ENCODE results near the gene AADAC.
"Not testable (repeated sequence)": the region's sequence is repeated elsewhere in the genome, so short reads cannot be mapped to it uniquely, and the experiment has no call there.

The AADAC gene, protein sequence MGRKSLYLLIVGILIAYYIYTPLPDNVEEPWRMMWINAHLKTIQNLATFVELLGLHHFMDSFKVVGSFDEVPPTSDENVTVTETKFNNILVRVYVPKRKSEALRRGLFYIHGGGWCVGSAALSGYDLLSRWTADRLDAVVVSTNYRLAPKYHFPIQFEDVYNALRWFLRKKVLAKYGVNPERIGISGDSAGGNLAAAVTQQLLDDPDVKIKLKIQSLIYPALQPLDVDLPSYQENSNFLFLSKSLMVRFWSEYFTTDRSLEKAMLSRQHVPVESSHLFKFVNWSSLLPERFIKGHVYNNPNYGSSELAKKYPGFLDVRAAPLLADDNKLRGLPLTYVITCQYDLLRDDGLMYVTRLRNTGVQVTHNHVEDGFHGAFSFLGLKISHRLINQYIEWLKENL

DNA sequence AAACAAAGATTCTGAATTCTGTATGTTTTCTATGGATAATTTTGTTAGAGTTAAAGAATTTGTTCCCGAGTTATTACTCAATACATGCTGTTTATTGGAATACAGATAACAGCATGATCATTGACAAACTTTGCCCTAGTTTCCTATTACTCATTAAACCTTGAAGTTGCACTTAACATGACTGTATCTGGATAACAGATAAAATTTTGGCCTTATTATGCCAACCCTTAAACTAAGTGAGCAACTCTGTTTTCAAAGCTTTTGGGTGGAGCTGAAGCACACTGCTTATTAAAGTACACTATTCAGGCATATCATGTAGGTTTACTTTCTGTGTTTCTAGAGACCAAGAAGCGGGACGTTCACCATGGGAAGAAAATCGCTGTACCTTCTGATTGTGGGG is at the start of gene AADAC:
AADAC (plus strand) TSS at position 318 of the 400 bp plus-strand sequence; CDS start at position 365, 47 bp downstream.
- no peak for DNase-seq
- intact Hi-C loops (cut with DNase I), result no loop called here

DNA sequence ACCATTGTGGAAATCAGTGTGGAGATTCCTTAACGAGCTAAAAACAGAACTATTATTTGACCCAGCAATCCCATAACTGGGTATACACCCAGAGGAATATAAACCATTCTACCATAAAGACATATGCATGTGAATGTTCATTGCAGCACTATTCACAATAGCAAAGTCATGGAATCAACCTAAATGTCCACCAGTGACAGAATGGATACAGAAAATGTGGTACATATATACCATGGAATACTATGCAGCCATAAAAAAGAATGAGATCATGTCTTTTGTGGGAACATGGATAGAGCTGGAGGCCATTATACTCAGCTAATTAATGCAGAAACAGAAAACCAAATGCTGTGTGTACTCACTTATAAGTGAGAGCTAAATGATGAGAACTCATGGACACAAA is 49.2 kb upstream of the AADAC start:
- DNase-seq; intact Hi-C loops (cut with DNase I): not testable (repeated sequence)

DNA sequence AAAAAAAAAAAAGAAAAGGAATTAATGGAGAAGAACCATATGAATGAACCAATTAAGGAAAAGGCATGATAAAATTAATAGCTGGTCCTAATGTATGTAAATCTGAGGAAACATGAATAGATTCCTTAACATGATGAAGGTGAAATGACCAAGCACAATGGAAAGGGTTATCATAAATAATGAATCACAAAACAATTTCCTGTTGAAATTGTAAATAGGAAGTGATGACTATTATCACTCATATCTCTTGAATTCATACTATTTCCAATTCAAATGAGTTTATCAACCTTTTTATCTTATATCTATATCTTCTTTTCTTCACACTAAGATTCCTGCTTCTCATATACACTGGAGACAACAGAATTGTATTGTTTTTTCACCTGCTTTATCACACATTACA is 48.2 kb upstream of the AADAC start:
- no peak for DNase-seq
- intact Hi-C loops (cut with DNase I), result no loop called here

DNA sequence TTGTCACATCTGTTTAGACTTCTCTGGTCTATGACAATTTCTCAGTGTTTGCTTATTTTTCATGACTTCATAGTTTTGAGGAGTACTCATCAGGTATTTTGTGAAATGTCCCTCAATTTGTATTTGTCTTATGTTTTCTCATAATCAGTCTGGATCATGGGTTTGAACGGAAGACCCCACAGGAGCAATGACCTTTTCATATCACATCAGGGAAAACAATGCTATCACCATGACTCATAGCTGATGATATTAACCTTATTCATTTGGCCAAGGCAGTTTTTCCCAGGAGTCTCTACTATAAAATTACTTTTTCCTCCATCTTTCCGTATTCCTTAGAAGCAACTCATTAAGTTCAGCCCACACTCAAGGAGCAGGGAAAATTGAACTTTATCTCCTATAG is 47.5 kb upstream of the AADAC start:
- no peak for DNase-seq
- intact Hi-C loops (cut with DNase I), result no loop called here

DNA sequence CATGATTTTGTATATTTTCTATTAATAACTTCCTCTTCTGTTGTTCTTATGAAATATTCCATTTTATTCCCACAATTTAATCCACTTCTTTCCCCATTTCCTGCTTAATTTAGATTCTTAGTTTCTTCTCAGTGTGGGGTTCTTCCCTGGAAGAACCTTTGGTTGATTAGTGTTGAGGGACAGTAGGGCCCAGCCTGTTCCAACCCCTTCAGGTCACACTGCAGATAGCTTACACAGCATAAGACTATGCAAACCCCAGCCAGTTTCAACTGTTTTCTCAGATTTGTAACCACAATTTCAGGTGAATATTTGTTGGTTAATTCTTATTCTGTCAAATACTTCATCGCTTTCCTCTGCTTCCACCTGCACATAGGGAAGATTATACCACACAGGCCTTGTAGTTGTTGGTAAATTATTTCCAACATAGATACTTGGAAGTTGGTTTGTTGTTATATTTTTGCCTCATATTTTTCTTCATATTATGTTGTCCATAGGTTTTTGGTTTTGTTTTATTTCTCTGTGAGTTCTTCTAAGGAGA is 45.5 kb upstream of the AADAC start:
- intact Hi-C loops (cut with DNase I), result no loop called here
- no peak for DNase-seq

DNA sequence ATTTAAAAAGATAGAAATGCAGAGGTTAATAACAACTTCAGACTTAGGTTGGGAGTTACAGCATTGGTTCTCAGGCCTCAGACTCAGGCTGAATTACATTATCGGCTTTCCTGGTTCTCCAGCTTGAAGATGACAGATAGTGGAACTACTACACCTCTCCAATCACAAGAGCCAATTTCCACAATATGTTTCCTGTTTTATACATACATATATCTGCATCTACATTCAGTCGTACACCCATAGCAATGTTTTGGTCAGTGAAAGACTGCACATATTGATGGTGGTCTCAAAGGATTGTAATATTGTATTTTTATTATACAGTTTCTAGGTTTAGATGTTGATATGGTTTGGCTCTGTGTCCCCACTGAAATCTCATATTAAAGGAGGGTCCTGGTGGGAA is 44.7 kb upstream of the AADAC start:
- DNase-seq, result no peak

DNA sequence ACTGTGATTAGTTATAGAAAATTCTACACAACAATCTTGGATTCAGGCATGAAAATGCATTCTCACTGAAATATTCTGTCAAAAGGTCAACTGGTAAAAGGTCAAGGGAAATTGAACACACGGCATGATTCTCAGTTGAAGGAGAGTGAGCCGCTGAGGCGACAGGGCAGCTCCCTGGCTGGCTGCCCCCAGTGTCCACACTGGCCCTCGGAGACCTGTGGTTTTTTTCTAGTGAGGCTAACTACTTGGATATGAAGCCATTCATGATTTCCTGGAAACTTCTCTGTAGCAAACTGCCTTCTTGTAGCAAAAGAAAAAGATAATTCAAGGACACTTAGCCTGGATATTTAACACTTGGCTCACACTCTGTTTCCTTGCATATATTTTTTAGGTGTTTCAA is 43.0 kb upstream of the AADAC start:
- DNase-seq, result no peak
- intact Hi-C loops (cut with DNase I), result no loop called here

More for the DNA sequence above, 44.7 kb upstream of the AADAC start:
- intact Hi-C loops (cut with DNase I), result no loop called here

DNA sequence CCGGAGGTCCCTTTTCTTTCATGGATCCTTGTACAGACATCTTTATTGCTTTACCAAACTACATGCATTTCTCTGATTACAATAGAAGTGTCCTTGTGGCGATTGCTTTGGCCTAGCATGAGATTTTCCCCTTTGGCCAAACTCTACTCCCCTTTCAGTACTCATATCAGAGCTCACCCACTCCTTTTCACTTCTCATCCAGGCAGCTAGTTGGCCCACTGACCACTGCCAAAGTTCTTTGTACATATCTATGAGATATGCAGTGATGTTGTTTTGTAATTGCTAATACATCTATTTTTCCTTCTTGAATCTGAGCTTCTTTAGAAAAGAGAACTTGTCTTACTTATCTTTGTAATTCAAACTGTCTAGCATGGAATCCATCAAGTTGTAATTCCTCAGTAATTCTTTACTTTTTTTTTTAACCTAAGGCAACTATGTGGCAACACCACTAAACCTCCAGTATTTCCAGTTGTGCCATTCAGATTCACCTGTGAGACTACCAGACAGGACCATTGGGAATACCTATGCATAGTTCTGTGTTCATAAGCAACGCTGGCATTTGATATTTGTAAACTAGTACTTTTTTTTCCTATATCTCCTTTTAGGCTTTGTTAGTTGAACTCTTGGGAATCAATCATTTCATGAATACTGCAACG is 41.0 kb upstream of the AADAC start:
- intact Hi-C loops (cut with DNase I), result no loop called here
- DNase-seq, result no peak

DNA sequence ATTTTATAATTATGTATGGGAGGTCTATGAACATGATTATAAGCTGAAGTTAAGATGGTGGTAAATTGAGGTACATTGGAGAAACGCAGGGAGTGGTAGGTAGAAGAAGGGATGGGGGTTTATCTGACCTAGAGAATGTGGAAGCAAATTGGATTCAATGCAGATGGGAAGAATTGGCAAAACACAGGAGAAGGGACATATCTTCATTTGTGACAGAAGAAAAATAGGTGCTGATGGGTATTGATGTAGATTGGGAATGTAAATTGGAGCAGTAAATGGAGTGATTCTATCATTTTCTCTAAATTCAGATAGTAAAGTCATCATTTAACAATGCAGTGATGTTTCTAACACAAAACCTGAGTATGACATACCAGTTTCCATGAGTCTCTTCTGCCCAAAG is 39.7 kb upstream of the AADAC start:
- no peak for DNase-seq
- intact Hi-C loops (cut with DNase I), result no loop called here

DNA sequence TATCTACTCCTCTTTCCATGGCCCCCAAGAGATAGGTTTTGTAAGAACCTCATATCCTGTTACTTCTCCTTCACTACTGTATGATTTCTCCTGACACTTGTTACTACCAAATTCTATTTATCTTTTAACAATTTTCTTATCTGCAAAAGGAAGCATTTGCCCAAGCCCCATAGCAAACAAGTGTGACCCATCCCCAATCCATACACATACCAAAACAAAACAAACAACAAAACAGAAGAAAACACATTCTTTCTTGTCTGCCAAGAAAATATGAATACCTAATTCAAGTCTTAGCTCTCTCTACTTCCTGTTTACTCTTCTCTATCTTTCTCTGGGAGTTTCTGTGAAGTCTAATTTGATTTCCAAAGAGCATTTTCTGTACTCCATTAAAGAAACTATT is 39.0 kb upstream of the AADAC start:
- intact Hi-C loops (cut with DNase I), result no loop called here
- DNase-seq, result no peak

DNA sequence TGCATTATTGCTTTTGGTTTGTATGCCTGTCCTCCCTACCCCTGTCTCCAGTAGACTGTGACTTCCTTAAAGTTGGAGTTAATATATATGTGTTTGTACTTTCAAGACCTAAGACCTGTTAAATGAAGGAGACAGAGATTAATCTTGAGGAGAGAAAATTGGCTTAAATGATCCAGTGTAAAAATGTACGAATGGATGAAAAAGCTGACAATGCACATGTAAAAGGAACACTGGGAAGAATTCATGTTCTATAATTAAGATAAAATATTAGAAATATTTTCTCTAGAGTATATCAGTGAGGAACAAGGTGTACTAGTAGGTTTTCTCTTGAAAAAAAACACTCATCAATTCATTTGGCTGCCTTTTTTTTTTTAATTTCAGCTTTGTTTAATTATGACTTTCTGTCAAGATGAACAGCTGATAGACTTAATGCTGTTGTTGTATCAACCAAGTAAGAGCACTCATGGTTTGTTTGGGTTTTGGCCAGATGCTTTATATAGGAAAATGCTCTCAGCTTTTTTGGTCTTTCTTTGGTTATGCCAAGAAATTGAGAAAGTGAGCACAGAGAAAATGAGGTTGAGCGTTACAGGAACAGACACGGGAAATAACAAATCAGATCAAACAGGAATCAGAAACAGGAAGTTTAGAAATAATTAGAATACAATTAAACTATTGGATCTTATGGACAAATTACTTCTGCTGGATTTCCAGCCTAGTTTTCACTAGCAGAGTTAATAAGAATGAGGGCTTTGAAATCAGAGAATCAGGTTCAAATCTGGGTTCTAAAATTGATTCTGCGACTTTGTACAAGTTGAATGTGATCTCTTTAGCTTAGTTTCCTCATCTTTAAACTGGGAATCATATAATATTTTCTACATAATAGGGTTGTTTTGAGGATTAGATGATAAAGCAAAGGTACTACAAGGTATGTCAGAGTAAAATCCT is 38.3 kb upstream of the AADAC start:
- intact Hi-C loops (cut with DNase I), result no loop called here
- no peak for DNase-seq

DNA sequence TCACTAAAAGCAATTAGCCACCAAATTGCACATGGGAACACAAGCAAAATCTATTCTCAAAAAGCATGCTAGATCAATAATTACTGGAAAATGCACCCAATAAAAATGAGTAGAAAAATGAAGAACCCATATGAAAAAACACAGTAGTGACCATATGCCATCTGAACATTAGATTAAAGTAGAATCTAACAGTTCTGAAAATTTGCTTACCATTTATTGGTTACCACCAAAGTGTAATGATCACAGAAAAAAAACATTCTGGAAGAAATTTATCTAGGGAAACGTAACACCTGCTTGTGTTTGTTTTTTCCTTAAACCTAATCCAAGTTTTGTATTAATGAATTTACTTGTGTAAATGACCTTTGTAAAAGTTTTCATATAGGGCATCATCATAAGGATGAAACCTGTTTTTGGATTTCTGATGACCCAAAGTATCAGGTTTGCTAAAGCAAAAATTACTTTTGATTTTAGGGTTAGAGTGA is 37.6 kb upstream of the AADAC start:
- no peak for DNase-seq
- intact Hi-C loops (cut with DNase I), result no loop called here

DNA sequence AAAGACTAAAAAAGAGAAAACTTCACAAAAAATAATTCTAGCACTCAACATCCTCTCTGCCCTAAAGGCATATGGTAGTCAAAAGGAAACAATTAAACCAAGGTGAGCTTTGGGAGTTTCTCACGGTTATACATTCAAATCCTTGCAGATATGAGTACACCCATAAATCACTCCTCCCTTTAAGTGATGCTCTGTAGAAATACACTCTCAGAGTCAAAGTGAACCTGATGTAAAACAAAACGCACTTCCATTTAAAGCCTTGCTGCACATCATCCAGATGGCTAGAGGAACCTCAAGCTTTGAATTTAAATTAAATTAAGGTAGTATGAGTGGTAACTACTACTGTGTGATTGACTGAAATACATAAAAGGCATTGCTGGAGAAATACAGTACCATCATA is 36.0 kb upstream of the AADAC start:
- intact Hi-C loops (cut with DNase I), result no loop called here
- no peak for DNase-seq

DNA sequence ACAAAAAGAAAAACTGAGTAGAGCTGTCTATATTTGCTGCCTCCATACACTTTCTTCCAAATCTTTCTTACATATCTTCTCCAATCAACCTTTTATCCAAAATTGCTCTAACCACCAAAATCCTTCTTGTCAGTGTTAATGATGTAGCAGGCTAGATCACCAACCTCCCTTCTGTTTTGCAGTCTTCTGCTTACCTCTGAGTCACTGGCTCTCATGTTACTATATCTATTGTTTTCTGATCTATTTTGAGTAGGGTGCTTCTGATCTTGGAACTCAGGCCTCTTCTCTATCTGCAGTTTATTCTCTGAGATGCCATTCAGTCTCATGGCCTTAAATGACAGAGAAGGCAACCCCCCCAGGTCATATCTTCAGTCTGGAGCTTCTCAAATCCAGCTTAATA is 26.3 kb upstream of the AADAC start:
- intact Hi-C loops (cut with DNase I), result no loop called here
- DNase-seq, result no peak

DNA sequence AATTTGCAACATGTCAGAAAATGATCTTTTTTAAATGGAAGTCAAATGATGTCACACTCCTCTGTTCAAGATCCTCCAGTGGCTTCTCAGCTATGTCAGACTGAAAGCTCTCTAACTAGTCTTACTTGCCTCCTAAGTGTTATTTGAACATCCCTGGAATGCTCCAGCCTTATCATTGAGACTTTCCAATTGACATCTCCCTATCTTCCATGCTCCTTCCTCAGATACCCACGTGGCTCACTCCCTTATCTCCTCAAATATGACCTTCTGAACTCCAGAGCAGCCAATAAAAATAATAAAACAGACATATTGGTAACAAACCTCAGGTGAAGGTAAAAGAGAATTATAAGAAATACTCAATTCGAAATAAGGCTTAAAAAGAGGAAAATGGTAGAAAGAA is 25.5 kb upstream of the AADAC start:
- intact Hi-C loops (cut with DNase I), result no loop called here
- DNase-seq, result no peak

DNA sequence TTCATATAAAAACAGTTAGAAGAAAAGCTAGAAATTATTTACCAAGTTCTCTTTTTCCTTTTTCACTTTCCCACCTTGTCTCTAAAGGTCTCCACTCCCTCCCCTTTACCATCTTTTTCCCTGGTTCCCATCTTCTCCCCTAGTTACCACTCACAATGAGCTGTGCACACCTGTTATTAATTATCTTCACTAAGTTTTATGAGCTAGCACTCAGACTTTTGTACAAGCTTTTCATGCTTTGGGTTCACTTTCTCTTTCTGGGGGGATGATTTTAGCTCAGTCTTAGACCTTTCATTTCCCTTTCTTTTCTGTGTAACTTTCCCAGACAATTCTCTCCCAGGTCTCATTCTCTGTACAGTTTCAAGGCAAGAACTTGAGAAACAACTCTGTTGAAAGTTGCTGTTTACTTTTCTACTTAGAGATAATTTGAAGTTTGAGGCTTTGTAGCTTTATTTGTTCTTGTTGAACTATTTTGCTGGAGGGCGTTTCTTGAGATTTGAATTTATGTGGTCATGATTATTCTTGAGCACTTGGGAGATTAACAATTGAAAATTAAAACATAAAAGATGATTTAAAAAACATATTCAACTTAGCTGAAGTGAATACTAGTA is 24.0 kb upstream of the AADAC start:
- intact Hi-C loops (cut with DNase I), result no loop called here
- no peak for DNase-seq

DNA sequence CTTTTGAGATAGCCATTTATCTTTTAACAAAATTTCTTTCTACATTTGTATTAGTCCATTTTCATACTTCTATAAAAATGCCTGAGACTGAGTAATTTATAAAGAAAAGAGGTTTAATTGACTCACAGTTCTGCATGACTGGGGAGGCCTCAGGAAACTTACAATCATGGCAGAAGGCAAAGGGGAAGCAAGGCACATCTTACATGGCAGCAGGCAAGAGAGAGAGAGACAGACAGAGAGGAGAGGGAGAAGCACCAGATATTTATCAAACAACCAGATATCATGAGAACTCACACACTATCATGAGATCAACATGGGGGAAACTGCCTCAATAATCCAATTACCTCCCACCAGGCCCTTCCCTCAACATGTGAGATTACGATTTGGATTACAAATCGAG is 23.2 kb upstream of the AADAC start:
- intact Hi-C loops (cut with DNase I); DNase-seq: not testable (repeated sequence)

DNA sequence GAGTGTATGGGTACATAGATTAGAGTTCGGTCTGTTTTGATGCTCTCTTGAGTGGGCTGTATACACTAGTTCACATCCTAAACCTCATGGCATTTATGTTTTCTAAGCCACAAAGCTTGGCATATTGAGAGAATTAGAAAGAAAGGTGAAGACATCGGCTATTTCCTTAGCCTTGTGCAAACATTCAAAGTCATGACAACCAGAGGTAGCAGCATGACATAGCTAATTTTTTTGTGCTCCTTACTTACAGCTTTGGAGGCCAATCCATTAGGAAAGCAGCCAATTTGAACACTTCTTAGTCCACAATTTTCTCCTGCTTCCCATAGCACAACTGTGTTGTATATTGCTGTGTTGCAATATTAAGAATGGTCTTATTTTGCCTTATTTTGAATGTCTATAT is 21.5 kb upstream of the AADAC start:
- DNase-seq, result no peak
- intact Hi-C loops (cut with DNase I), result no loop called here

DNA sequence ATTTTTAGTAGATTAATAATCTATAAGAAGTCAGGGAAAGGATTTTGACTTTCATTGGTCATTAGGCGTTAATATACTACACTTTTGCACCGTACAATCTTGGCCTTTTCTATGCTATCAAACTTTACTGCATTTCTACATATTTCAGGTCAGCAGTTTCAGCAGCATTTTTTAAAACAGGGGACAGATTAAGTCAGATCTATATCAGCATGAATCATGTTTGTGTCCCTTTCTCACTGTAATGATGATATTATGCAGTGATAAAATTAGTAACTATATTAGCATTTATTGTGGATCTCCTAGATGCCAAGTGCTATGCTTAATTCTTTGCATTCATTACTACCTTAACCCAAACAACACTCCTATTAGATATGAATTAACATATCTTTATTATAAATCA is 20.3 kb upstream of the AADAC start:
- intact Hi-C loops (cut with DNase I), result no loop called here

DNA sequence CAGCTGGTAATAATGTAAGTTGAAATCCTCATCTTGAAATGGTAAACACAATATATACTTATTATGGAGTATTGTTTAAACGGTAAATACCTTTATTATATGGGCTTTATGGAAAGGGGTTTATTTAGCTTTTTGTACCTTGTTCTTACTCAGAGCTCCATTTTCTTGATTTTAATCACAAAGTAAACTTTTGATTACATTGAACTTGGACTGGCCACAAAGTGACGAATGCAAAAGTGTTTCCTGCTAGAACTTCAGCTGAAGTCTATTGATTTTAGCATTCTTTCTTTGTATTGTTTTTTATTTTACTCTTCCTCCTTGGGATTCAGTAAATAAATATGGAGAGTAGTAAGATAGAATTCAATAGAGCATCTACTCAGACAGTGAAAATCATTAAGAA is 19.8 kb upstream of the AADAC start:
- no peak for DNase-seq
- intact Hi-C loops (cut with DNase I), result no loop called here

More for the DNA sequence above, 20.3 kb upstream of the AADAC start:
- DNase-seq, result no peak
